HEK293 (cell line): Measurements from ENCODE around the gene GNPNAT1.

Experiments
- CTCF ChIA-PET: fragments of 350-600 bp; formaldehyde crosslinking; extraction: SDS; loops from one replicate; lab custom pipeline; 2021; ENCODE audit warnings: antibody characterized with exemption; lab: Yijun Ruan, JAX
- POLR2A ChIA-PET: fragments of 300-600 bp; formaldehyde crosslinking; extraction: SDS; loops from one replicate; lab custom pipeline; 2020; ENCODE audit warnings: antibody characterized with exemption, inconsistent platforms; lab: Yijun Ruan, JAX
- H3K27ac ChIP-seq: fragments of 200-500 bp; sonication (Bioruptor generic); 2 replicates; pipeline ENCODE4 v1.5.1; 2014; ENCODE audit warnings: low read depth, low read length, control low read depth, inconsistent platforms; ENCODE audit errors: extremely low read depth
- H3K36me3 ChIP-seq, 2 experiments: fragments of 200-500 bp in 1 of 2; sonication (Bioruptor generic) in 1 of 2; 1 replicate in 1 of 2; 2 replicates in 1 of 2; pipeline ENCODE4 v1.5.1; 2014 to 2017; ENCODE audit warnings: inconsistent platforms in 2 of 2, low read length in 2 of 2; ENCODE audit not compliant: control insufficient read depth in 2 of 2, insufficient read depth in 1 of 2
- H3K4me1 ChIP-seq: fragments of 200-500 bp; sonication (Bioruptor generic); 2 replicates; pipeline ENCODE4 v1.5.1; 2014; ENCODE audit warnings: mild to moderate bottlenecking, low read length, inconsistent platforms; ENCODE audit not compliant: control insufficient read depth, insufficient read depth
- H3K4me3 ChIP-seq: 2 replicates; pipeline ENCODE4 v1.5.1; 2011; ENCODE audit warnings: low read depth, mild to moderate bottlenecking, control low read depth, low read length, moderate library complexity
- H3K9me3 ChIP-seq: fragments of 200-500 bp; sonication (Bioruptor generic); 2 replicates; pipeline ENCODE4 v1.5.1; 2014; ENCODE audit warnings: low read depth, low read length, inconsistent platforms; ENCODE audit not compliant: control insufficient read depth, insufficient read depth
- HOXD13 ChIP-seq: sonication (generic); formaldehyde crosslinking; IDR thresholded peaks from 2 replicates; pipeline ENCODE4 v1.8.0; 2022; ENCODE audit warnings: missing genetic modification reagents, borderline replicate concordance
- KLF7 ChIP-seq: fragments of 450-650 bp; formaldehyde crosslinking; IDR thresholded peaks from 2 replicates; pipeline ENCODE4 v1.5.1; 2016; ENCODE audit warnings: missing biosample characterization, missing genetic modification characterization, borderline replicate concordance
- PRDM10 ChIP-seq: fragments of 450-650 bp; formaldehyde crosslinking; IDR thresholded peaks from 2 replicates; pipeline ENCODE4 v1.5.1; 2016; ENCODE audit warnings: missing biosample characterization, missing genetic modification characterization
- ZBTB6 ChIP-seq: fragments of 450-650 bp; formaldehyde crosslinking; IDR thresholded peaks from 2 replicates; pipeline ENCODE4 v1.5.1; 2017; ENCODE audit warnings: missing biosample characterization, missing genetic modification characterization
- ZNF266 ChIP-seq: fragments of 450-650 bp; formaldehyde crosslinking; IDR thresholded peaks from 2 replicates; pipeline ENCODE4 v1.5.1; 2016; ENCODE audit warnings: missing biosample characterization, missing genetic modification characterization, low read depth
- ZNF580 ChIP-seq: fragments of 450-650 bp; formaldehyde crosslinking; IDR thresholded peaks from 2 replicates; pipeline ENCODE4 v1.5.1; 2016; ENCODE audit warnings: missing biosample characterization, missing genetic modification characterization
- ZNF660 ChIP-seq: fragments of 450-650 bp; IDR thresholded peaks from 2 replicates; pipeline ENCODE4 v1.5.1; 2018; ENCODE audit warnings: missing biosample characterization, mild to moderate bottlenecking, missing genetic modification characterization
- ZNF768 ChIP-seq: fragments of 450-650 bp; formaldehyde crosslinking; IDR thresholded peaks from 2 replicates; pipeline ENCODE4 v1.5.1; 2018; ENCODE audit warnings: missing biosample characterization, mild to moderate bottlenecking, missing genetic modification characterization
- ZNF785 ChIP-seq: fragments of 450-650 bp; formaldehyde crosslinking; IDR thresholded peaks from 2 replicates; pipeline ENCODE4 v1.5.1; 2016; ENCODE audit warnings: missing biosample characterization, missing genetic modification characterization
- ZNF792 ChIP-seq: fragments of 450-650 bp; formaldehyde crosslinking; IDR thresholded peaks from 2 replicates; pipeline ENCODE4 v1.5.1; 2016; ENCODE audit warnings: missing biosample characterization, missing genetic modification characterization
- ZNF830 ChIP-seq: fragments of 450-650 bp; IDR thresholded peaks from 2 replicates; pipeline ENCODE4 v1.5.0; 2018; ENCODE audit warnings: missing biosample characterization, missing genetic modification characterization, low read depth, mild to moderate bottlenecking, moderate library complexity
- ZNF837 ChIP-seq: fragments of 450-650 bp; formaldehyde crosslinking; IDR thresholded peaks from 2 replicates; pipeline ENCODE4 v1.5.1; 2016; ENCODE audit warnings: missing biosample characterization, missing genetic modification characterization
- ZXDB ChIP-seq: fragments of 450-650 bp; formaldehyde crosslinking; IDR thresholded peaks from 2 replicates; pipeline ENCODE4 v1.5.1; 2016; ENCODE audit warnings: missing biosample characterization, missing genetic modification characterization
- TF ChIP-seq, protein P1 (sequence below): fragments of 450-650 bp; formaldehyde crosslinking; conservative IDR thresholded peaks from 2 replicates; pipeline ENCODE4 v1.5.1; 2016; ENCODE audit warnings: low read depth, missing biosample characterization, missing genetic modification characterization

Gene GNPNAT1

DNA sequence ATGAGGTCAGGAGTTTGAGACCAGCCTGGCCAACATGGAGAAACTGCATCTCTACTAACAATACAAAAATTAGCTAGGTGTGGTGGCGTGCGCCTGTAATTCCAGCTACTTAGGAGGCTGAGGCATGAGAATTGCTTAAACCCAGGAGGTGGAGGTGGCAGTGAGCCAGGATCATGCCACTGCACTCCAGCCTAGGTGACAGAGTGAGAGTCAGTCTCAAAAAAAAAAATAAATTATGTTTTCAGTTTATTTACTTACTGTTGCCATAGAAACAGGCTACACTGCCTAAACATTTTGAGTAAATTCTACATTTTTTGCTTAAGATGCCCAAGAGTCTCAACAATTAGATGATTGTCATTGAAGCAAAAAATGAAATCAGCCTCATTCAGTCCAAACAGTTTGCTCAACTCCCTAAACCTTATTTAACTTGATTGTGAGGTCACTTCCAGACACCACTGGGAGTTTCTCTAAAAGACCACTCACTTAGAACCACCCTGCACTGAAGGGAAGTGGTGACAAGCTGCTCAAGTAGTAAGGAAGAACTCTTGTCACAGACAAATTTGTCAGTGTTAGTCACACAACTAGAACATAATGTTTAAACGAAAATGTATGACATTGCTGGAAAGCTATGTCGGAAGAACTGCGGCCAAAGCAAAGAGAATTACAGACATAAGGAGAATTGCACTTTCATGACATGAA lies 9.8 kb upstream of the GNPNAT1 start:
- ChIA-PET CTCF (interaction anchor here (0.6 to 0.8 kb wide), 2 partner anchors 10 to 960 kb away, joined by 3 read pairs; no protein-coding TSS in a partner anchor), POLR2A (interaction anchor here (0.7 to 1.3 kb wide), 2 partner anchors 10 to 150 kb away, joined by 3 to 4 read pairs; partner anchors contain the start of gene GNPNAT1)
- H3K9me3 ChIP-seq, result no peaks in the 10 kb centered on the region
- H3K36me3 ChIP-seq, result no peaks in the 10 kb centered on the region
- no peak overlapping the region for H3K27ac ChIP-seq
- TF ChIP-seq HOXD13 (no peak), ZNF768 (tag by site-specific recombination) (no peak), ZBTB6 (tag by site-specific recombination) (no peak), ZNF837 (tag by site-specific recombination) (no peak), ZXDB (tag by site-specific recombination) (no peak), PRDM10 (tag by site-specific recombination) (peak; percentile 37; the same call in 1 of the 2 replicates)
- no peak overlapping the region for H3K4me3 ChIP-seq
- no peaks in the 10 kb centered on the region for H3K4me1 ChIP-seq

DNA sequence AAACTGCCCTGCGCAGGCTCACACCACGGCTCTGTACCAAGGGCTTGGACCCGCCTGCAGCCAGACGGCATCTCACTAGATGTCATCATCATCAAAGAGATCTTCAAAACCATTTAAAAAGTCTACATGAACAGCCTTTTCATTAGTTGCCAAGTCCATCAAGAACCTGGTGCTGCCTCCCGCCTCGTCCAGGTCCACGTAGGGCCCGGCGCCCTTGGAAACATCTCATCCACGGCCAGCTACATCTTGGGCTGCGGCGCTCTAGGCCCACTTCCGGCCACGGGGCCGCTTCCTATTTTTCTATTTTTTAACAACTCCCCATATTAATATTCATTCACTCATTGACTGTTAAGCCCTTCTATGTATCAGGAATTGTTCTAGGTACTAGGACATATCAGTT lies 7.4 kb upstream of the GNPNAT1 start:
- no peaks in the 10 kb centered on the region for H3K4me1 ChIP-seq
- ChIA-PET CTCF (no interaction called here), POLR2A (no interaction called here)
- H3K36me3 ChIP-seq, result no peaks in the 10 kb centered on the region
- TF ChIP-seq ZNF660 (tag by site-specific recombination), result no peak
- TF ChIP-seq ZNF785 (tag by site-specific recombination), result no peak
- no peak for TF ChIP-seq ZXDB (tag by site-specific recombination)
- no peak for TF ChIP-seq KLF7 (tag by site-specific recombination)
- TF ChIP-seq, protein P1, sequence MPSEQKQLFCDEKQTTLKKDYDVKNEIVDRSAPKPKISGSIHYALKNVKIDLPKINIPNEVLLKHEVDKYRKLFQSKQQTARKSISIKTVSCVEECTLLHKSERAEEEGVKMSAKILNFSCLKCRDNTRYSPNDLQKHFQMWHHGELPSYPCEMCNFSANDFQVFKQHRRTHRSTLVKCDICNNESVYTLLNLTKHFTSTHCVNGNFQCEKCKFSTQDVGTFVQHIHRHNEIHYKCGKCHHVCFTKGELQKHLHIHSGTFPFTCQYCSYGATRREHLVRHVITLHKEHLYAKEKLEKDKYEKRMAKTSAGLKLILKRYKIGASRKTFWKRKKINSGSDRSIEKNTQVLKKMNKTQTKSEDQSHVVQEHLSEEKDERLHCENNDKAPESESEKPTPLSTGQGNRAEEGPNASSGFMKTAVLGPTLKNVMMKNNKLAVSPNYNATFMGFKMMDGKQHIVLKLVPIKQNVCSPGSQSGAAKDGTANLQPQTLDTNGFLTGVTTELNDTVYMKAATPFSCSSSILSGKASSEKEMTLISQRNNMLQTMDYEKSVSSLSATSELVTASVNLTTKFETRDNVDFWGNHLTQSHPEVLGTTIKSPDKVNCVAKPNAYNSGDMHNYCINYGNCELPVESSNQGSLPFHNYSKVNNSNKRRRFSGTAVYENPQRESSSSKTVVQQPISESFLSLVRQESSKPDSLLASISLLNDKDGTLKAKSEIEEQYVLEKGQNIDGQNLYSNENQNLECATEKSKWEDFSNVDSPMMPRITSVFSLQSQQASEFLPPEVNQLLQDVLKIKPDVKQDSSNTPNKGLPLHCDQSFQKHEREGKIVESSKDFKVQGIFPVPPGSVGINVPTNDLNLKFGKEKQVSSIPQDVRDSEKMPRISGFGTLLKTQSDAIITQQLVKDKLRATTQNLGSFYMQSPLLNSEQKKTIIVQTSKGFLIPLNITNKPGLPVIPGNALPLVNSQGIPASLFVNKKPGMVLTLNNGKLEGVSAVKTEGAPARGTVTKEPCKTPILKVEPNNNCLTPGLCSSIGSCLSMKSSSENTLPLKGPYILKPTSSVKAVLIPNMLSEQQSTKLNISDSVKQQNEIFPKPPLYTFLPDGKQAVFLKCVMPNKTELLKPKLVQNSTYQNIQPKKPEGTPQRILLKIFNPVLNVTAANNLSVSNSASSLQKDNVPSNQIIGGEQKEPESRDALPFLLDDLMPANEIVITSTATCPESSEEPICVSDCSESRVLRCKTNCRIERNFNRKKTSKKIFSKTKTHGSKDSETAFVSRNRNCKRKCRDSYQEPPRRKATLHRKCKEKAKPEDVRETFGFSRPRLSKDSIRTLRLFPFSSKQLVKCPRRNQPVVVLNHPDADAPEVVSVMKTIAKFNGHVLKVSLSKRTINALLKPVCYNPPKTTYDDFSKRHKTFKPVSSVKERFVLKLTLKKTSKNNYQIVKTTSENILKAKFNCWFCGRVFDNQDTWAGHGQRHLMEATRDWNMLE, result no peak
- TF ChIP-seq ZNF266 (tag by site-specific recombination), result no peak
- TF ChIP-seq ZNF792 (tag by site-specific recombination), result no peak
- no peak for TF ChIP-seq ZNF830
- TF ChIP-seq ZNF580 (tag by site-specific recombination), result no peak
- H3K9me3 ChIP-seq, result no peaks in the 10 kb centered on the region
- H3K4me3 ChIP-seq, result no peak overlapping the region
- H3K27ac ChIP-seq, result no peak overlapping the region
